Retinal pigment epithelial cell (primary cell): ENCODE measurements around the gene LRRC4.

Experiments used
- DNase-seq: peaks from one replicate; pipeline ENCODE4 v3.0.0-alpha.2; 2010; ENCODE audit warnings: low read depth
- H3K4me3 ChIP-seq: 2 replicates; pipeline ENCODE4 v1.5.1; 2011; ENCODE audit warnings: mild to moderate bottlenecking, low read length, control low read depth, moderate library complexity
- CTCF ChIP-seq: conservative IDR thresholded peaks from 2 replicates; pipeline ENCODE4 v1.5.1; 2011; ENCODE audit warnings: low read depth, low read length, control low read depth, inconsistent platforms

Gene LRRC4

GRCh38 chr7:128017862-128018845 is 13.1 kb downstream of the LRRC4 start:
- DNase-seq = no peak
- TF ChIP-seq CTCF = no peak

GRCh38 chr7:128017460-128017859 is 13.8 kb downstream of the LRRC4 start:
- no peak for DNase-seq
- H3K4me3 ChIP-seq = no peak overlapping the region
- no peak for TF ChIP-seq CTCF

More at GRCh38 chr7:128017862-128018845, 13.1 kb downstream of the LRRC4 start:
- H3K4me3 ChIP-seq = no peak overlapping the region

GRCh38 chr7:128014811-128015210 is 16.4 kb downstream of the LRRC4 start:
- TF ChIP-seq CTCF = no peak
- H3K4me3 ChIP-seq = no peak overlapping the region
- no peak for DNase-seq

GRCh38 chr7:128011131-128011661 is 20.0 kb downstream of the LRRC4 start:
- TF ChIP-seq CTCF = no peak
- no peak for DNase-seq
- no peak overlapping the region for H3K4me3 ChIP-seq

- no peak overlapping the region for H3K4me3 ChIP-seq
- no peak for DNase-seq
- peak; percentile 36 for TF ChIP-seq CTCF
Measured at GRCh38 chr7:128010391-128011127, 20.7 kb downstream of the LRRC4 start.

- H3K4me3 ChIP-seq = no peak overlapping the region
- DNase-seq = no peak
- no peak for TF ChIP-seq CTCF
Measured at GRCh38 chr7:128008744-128009143, 22.5 kb downstream of the LRRC4 start.
